Liver (tissue), 9 donors: Measurements from ENCODE around the gene CDKN2B-AS1. TPM values are rescaled to one million over a fixed set of nuclear protein-coding genes. Genes with fewer than 3 reads are reported as not detected.

ENCODE experiments used
- DNase-seq: peaks from one replicate; pipeline ENCODE4 v3.0.0-alpha.2; 2017; ENCODE audit warnings: low spot score
- H3K27ac ChIP-seq, 2 donors: one replicate each; pipeline ENCODE4 v1.7.0; 2013; ENCODE audit warnings: inconsistent platforms in 2 of 2, low read length in 2 of 2, control low read depth in 1 of 2, low read depth in 1 of 2, mild to moderate bottlenecking in 1 of 2
- H3K27me3 ChIP-seq, 4 donors: one replicate each; pipeline versions ENCODE4 v1.6.1 to v1.7.0; 2013; ENCODE audit warnings: low read length in 3 of 4, inconsistent platforms in 1 of 4, mild to moderate bottlenecking in 1 of 4, moderate library complexity in 1 of 4; ENCODE audit not compliant: control insufficient read depth in 4 of 4, insufficient read depth in 4 of 4
- H3K36me3 ChIP-seq, 4 donors: one replicate each; pipeline versions ENCODE4 v1.6.1 to v1.7.0; 2013; ENCODE audit warnings: low read length in 3 of 4, mild to moderate bottlenecking in 3 of 4, low read depth in 1 of 4, moderate library complexity in 1 of 4; ENCODE audit not compliant: control insufficient read depth in 4 of 4, insufficient read depth in 3 of 4
- H3K4me1 ChIP-seq, 4 donors: one replicate each; pipeline versions ENCODE4 v1.6.1 to v1.7.0; 2013; ENCODE audit warnings: low read length in 3 of 4, mild to moderate bottlenecking in 3 of 4, moderate library complexity in 1 of 4; ENCODE audit not compliant: control insufficient read depth in 4 of 4, insufficient read depth in 4 of 4
- H3K4me3 ChIP-seq, 3 donors: one replicate each; pipeline versions ENCODE4 v1.6.1 to v1.7.0; 2013; ENCODE audit warnings: low read length in 3 of 3, control low read depth in 1 of 3, low read depth in 1 of 3, mild to moderate bottlenecking in 1 of 3
- H3K9ac ChIP-seq, 2 donors: one replicate each; pipeline ENCODE4 v1.7.0; 2013; ENCODE audit warnings: low read length in 2 of 2, mild to moderate bottlenecking in 2 of 2, moderate library complexity in 2 of 2, control low read depth in 1 of 2, low read depth in 1 of 2
- H3K9me3 ChIP-seq, 4 donors: one replicate each; pipeline versions ENCODE4 v1.6.1 to v1.7.0; 2013; ENCODE audit warnings: low read length in 3 of 4; ENCODE audit not compliant: control insufficient read depth in 4 of 4
- EGR1 ChIP-seq, 2 donors: IDR thresholded peaks; 2 replicates each; pipeline ENCODE4 v1.6.1; 2016 to 2018; ENCODE audit warnings: antibody characterized with exemption in 2 of 2, low read depth in 2 of 2
- FOXA1 ChIP-seq: IDR thresholded peaks from 2 replicates; pipeline ENCODE4 v1.6.1; 2016; ENCODE audit warnings: antibody characterized with exemption
- FOXA2 ChIP-seq: IDR thresholded peaks from 2 replicates; pipeline ENCODE4 v1.6.1; 2016; ENCODE audit warnings: antibody characterized with exemption
- GABPA ChIP-seq, 2 donors: IDR thresholded peaks in 1 of 2; conservative IDR thresholded peaks in 1 of 2; 2 replicates each; pipeline ENCODE4 v1.6.1; 2016; ENCODE audit warnings: antibody characterized with exemption in 2 of 2, mild to moderate bottlenecking in 1 of 2, moderate library complexity in 1 of 2
- HNF4A ChIP-seq, 2 donors: conservative IDR thresholded peaks; 2 replicates each; pipeline ENCODE4 v1.6.1; 2016; ENCODE audit warnings: antibody characterized with exemption in 2 of 2, mild to moderate bottlenecking in 2 of 2
- JUND ChIP-seq, 2 donors: IDR thresholded peaks; 2 replicates each; pipeline ENCODE4 v1.6.1; 2016; ENCODE audit warnings: antibody characterized with exemption in 2 of 2
- NR2F2 ChIP-seq: IDR thresholded peaks from 2 replicates; pipeline ENCODE4 v1.6.1; 2016; ENCODE audit warnings: antibody characterized with exemption
- RAD21 ChIP-seq, 2 donors: IDR thresholded peaks; 2 replicates each; pipeline ENCODE4 v1.6.1; 2016; ENCODE audit warnings: antibody characterized with exemption in 2 of 2, mild to moderate bottlenecking in 2 of 2
- RXRA ChIP-seq, 2 donors: IDR thresholded peaks; 2 replicates each; pipeline ENCODE4 v1.6.1; 2017 to 2018; ENCODE audit warnings: antibody characterized with exemption in 2 of 2, mild to moderate bottlenecking in 1 of 2
- SP1 ChIP-seq: IDR thresholded peaks from 2 replicates; pipeline ENCODE4 v1.6.1; 2018; ENCODE audit warnings: antibody characterized with exemption, mild to moderate bottlenecking
- YY1 ChIP-seq: IDR thresholded peaks from 2 replicates; pipeline ENCODE4 v1.6.1; 2016; ENCODE audit warnings: antibody characterized with exemption, mild to moderate bottlenecking
- WGBS: extraction: QIAGEN DNeasy Blood & Tissue Kit; methylation state at CpG from one replicate; pipeline ENCODE4 v1.1.7; 2013; 5-methylcytosine and 5-hydroxymethylcytosine counted together
- polyA plus RNA-seq, 2 donors: library from polyadenylated mRNA; stranded (reverse) in 1 of 2; unstranded in 1 of 2; fragments of 200-250 nt in 1 of 2; fragments of >200 nt in 1 of 2; fragmentation: Nextera tagmentation in 1 of 2; extraction: Ambion mirVana in 1 of 2; gene quantifications; one replicate each; pipeline versions ENCODE4 v1.2.1 to v1.2.3, GENCODE V29; 2013 to 2015
- total RNA-seq, 2 donors: library from RNA; depleted of rRNA; stranded (reverse); fragments of >200 nt; gene quantifications; one replicate each; pipeline ENCODE4 v1.2.3, GENCODE V29; 2014
- TF ChIP-seq, protein P1 (sequence below): IDR thresholded peaks from 2 replicates; pipeline ENCODE4 v1.6.1; 2016; ENCODE audit warnings: antibody characterized with exemption
- TF ChIP-seq, protein P2 (sequence below): fragments of 150-350 bp; IDR thresholded peaks from 2 replicates; pipeline ENCODE4 v1.5.1; 2017; ENCODE audit warnings: improper control_type of control experiment, low read depth, low read length; ENCODE audit not compliant: missing input control
- TF ChIP-seq, protein P3 (sequence below): IDR thresholded peaks from 2 replicates; pipeline ENCODE4 v1.6.1; 2016; ENCODE audit warnings: antibody characterized with exemption
- donor health status: healthy.
- donor health status: healthy.
- donor health status: healthy.
- donor health status: healthy.
- donor health status: healthy.

CDKN2B-AS1 gene
- total and polyA plus RNA-seq, 4 donors = 0.08 to 0.42 TPM; not detected in 2

DNA sequence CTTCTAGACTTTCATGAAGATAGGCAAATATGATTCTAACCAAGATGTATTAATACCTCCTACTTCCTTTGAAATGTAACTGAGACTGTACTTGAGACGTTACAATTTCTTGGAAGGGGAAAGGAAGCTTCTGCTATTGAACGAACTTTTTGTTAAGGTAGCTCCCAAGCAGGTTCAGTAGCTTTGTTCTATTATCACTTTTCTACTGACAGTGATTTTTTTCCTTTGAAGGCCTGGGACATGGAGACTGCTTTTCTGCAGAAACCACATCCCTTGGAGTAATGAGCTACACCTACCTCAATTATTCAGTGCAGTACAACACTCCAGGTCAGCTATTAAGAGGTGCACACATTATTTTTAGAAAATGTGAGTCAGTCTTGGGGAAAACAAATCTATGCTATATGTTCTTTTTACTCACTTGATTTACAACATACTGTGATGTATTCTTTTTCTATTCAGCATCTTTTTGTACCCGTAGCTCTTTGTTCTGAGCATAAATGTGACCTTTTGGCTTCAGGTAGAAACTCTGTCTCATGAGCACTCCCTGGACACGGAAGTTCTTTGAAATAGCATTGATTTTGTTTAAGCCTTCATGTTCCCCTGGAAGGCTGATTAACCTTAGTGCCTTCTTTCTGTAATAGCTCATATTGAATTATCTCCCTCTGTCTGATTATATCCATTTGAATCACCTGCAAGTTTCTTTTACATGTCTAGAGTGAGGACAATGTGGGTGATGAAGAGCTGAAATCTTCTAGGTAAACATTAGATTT lies 71.0 kb downstream of the CDKN2B-AS1 start:
- 74% methylated on average over 4 of the region's 4 CpGs for WGBS
- Histone ChIP-seq H3K4me1 (no peaks in the 10 kb centered on the region), H3K4me3 (no peak overlapping the region), H3K36me3 (no peaks in the 10 kb centered on the region), H3K9me3 (no peaks in the 10 kb centered on the region), H3K27me3 (no peaks in the 10 kb centered on the region), H3K27ac (no peak overlapping the region), H3K9ac (no peak overlapping the region)
- no peak for DNase-seq
- TF ChIP-seq, protein P1, sequence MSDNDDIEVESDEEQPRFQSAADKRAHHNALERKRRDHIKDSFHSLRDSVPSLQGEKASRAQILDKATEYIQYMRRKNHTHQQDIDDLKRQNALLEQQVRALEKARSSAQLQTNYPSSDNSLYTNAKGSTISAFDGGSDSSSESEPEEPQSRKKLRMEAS = no peak
- no peak for TF ChIP-seq FOXA2
- TF ChIP-seq YY1 = no peak

DNA sequence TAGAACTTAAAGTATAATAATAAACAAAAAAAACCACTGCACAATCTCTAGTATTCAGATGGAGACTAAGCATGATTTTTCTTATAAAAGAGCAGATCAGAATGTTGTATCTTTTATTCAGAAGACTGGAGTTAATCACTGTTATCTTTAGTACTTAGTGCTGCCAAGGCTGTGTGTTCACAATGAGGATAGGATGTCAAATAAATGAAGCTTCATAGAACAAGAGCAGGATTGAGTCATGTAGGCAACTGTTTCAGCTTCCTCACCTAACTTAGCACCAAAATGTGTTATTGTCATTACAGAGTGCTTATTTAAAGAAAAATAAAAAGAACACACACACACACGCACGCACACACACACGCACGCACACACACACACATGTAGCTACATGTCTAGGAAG lies 72.6 kb downstream of the CDKN2B-AS1 start:
- H3K4me1 ChIP-seq = no peaks in the 10 kb centered on the region
- DNase-seq = no peak
- no peak for TF ChIP-seq RXRA (IDR thresholded peaks at IDR 0.05)
- no peaks in the 10 kb centered on the region for H3K36me3 ChIP-seq
- no peaks in the 10 kb centered on the region for H3K27me3 ChIP-seq
- H3K4me3 ChIP-seq = no peak overlapping the region
- H3K9ac ChIP-seq = no peak overlapping the region
- 52% methylated on average over 4 of the region's 4 CpGs for WGBS
- no peak overlapping the region for H3K27ac ChIP-seq
- no peaks in the 10 kb centered on the region for H3K9me3 ChIP-seq

DNA sequence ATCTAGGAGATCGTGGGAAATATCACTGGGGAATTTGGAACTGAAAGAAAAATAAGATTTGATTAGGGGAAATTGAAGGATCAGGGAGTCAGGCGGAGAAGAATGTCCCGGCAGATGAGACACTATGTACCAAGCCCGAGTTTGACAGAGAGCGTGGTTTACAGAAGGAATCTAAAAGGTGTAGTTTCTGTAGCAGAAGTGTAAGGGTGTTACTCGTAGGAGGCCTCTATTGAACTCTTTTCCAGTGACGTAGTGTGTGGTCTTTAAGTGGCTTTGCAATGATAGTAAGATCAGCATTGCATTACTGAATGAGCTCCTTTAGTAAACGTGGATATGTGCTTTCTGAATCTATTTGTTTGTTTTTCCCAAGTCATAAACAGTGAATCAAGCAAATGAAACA lies 73.8 kb downstream of the CDKN2B-AS1 start:
- no peak for DNase-seq
- Histone ChIP-seq H3K36me3 (no peaks in the 10 kb centered on the region), H3K4me1 (no peaks in the 10 kb centered on the region), H3K9me3 (no peaks in the 10 kb centered on the region), H3K27me3 (no peaks in the 10 kb centered on the region), H3K27ac (no peak overlapping the region), H3K4me3 (no peak overlapping the region), H3K9ac (no peak overlapping the region)
- TF ChIP-seq HNF4A (conservative IDR thresholded peaks at IDR 0.05) (no peak), FOXA1 (no peak), FOXA2 (no peak), RAD21 (IDR thresholded peaks at IDR 0.05) (no peak), EGR1 (IDR thresholded peaks at IDR 0.05; ENCODE audit: low read depth in 2 of 2) (no peak), JUND (IDR thresholded peaks at IDR 0.05) (no peak), NR2F2 (no peak), GABPA (IDR thresholded peaks at IDR 0.05 in 1 of 2, conservative IDR thresholded peaks at IDR 0.05 in 1 of 2) (no peak), YY1 (no peak), SP1 (no peak)
- TF ChIP-seq, protein P2, sequence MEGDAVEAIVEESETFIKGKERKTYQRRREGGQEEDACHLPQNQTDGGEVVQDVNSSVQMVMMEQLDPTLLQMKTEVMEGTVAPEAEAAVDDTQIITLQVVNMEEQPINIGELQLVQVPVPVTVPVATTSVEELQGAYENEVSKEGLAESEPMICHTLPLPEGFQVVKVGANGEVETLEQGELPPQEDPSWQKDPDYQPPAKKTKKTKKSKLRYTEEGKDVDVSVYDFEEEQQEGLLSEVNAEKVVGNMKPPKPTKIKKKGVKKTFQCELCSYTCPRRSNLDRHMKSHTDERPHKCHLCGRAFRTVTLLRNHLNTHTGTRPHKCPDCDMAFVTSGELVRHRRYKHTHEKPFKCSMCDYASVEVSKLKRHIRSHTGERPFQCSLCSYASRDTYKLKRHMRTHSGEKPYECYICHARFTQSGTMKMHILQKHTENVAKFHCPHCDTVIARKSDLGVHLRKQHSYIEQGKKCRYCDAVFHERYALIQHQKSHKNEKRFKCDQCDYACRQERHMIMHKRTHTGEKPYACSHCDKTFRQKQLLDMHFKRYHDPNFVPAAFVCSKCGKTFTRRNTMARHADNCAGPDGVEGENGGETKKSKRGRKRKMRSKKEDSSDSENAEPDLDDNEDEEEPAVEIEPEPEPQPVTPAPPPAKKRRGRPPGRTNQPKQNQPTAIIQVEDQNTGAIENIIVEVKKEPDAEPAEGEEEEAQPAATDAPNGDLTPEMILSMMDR = no peak
- TF ChIP-seq, protein P3, sequence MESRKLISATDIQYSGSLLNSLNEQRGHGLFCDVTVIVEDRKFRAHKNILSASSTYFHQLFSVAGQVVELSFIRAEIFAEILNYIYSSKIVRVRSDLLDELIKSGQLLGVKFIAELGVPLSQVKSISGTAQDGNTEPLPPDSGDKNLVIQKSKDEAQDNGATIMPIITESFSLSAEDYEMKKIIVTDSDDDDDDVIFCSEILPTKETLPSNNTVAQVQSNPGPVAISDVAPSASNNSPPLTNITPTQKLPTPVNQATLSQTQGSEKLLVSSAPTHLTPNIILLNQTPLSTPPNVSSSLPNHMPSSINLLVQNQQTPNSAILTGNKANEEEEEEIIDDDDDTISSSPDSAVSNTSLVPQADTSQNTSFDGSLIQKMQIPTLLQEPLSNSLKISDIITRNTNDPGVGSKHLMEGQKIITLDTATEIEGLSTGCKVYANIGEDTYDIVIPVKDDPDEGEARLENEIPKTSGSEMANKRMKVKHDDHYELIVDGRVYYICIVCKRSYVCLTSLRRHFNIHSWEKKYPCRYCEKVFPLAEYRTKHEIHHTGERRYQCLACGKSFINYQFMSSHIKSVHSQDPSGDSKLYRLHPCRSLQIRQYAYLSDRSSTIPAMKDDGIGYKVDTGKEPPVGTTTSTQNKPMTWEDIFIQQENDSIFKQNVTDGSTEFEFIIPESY = no peak
- 83% methylated on average over 8 of the region's 8 CpGs for WGBS
